ENCODE results near the gene KIF25.

GRCh38 chr6:168091381-168092264 is 94.2 kb downstream of the KIF25 start:
- TF ChIP-seq CTCF (IDR thresholded peaks at IDR 0.05) (no peak), POLR2AphosphoS5 (IDR thresholded peaks at IDR 0.05; ENCODE audit: insufficient read depth in 1 of 2, low read depth in 1 of 2) (no peak)

Measured in vagina (tissue), 2 donors.